SK-N-SH (cell line): Measurements from ENCODE around the gene LACTBL1.

Experiments used
- CHD2 ChIP-seq: fragments of 150-350 bp; IDR thresholded peaks from 2 replicates; pipeline ENCODE4 v1.6.1; 2018; ENCODE audit warnings: low read length; ENCODE audit not compliant: partially characterized antibody
- EP300 ChIP-seq, 2 experiments: IDR thresholded peaks; 2 replicates each; pipeline versions ENCODE4 v1.4.0 to v1.6.1; 2012; ENCODE audit warnings: borderline replicate concordance in 1 of 2, low read depth in 1 of 2, low read length in 1 of 2
- FOXM1 ChIP-seq: IDR thresholded peaks from 2 replicates; pipeline ENCODE4 v1.4.0; 2012; ENCODE audit warnings: low read depth, mild to moderate bottlenecking
- RAD21 ChIP-seq: IDR thresholded peaks from 2 replicates; pipeline ENCODE4 v1.6.1; 2012; ENCODE audit warnings: mild to moderate bottlenecking, low read length
- SMC3 ChIP-seq: IDR thresholded peaks from 2 replicates; pipeline ENCODE4 v1.6.1; 2012; ENCODE audit warnings: low read depth, low read length, improper control_type of control experiment
- TF ChIP-seq, protein P1 (sequence below): fragments of 200-600 bp; sonication (generic); IDR thresholded peaks from 2 replicates; pipeline ENCODE4 v1.6.1; 2017; ENCODE audit warnings: antibody characterized with exemption, mild to moderate bottlenecking, moderate library complexity

DNA sequence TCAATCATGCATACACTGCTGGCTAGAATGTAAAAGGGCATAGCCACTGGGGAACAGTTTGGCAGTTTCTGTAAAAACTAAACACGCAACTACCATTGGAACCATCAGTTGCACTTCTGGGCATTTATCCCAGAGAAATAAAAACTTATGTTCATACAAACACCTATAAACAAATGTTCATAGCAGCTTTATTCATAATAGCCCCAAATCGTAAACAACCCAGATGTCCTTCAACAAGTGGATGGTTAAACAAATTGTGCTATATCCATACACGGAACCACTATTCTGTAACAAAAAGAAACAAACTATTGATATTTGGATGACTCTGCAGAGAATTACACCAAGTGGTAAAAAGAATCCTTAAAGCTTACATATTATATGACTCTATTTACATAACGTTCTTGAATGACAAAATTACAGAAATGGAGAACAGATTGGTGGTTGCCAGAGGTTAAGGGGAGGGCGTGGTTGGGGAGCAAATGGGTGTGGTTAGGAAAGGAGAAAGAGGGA lies 22.8 kb downstream of the LACTBL1 start:
- TF ChIP-seq SMC3 (no peak), CHD2 (no peak), RAD21 (no peak), FOXM1 (no peak), EP300 (IDR thresholded peaks at IDR 0.05; ENCODE audit: borderline replicate concordance in 1 of 2, low read depth in 1 of 2, low read length in 1 of 2) (no peak)
- TF ChIP-seq, protein P1, sequence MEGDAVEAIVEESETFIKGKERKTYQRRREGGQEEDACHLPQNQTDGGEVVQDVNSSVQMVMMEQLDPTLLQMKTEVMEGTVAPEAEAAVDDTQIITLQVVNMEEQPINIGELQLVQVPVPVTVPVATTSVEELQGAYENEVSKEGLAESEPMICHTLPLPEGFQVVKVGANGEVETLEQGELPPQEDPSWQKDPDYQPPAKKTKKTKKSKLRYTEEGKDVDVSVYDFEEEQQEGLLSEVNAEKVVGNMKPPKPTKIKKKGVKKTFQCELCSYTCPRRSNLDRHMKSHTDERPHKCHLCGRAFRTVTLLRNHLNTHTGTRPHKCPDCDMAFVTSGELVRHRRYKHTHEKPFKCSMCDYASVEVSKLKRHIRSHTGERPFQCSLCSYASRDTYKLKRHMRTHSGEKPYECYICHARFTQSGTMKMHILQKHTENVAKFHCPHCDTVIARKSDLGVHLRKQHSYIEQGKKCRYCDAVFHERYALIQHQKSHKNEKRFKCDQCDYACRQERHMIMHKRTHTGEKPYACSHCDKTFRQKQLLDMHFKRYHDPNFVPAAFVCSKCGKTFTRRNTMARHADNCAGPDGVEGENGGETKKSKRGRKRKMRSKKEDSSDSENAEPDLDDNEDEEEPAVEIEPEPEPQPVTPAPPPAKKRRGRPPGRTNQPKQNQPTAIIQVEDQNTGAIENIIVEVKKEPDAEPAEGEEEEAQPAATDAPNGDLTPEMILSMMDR: no peak
